GM12878 (cell line): ENCODE measurements around the gene HES7. TPM values are rescaled to one million over a fixed set of nuclear protein-coding genes. Genes with fewer than 3 reads are reported as not detected.

Experiments
- ATF3 ChIP-seq: IDR thresholded peaks from 2 replicates; pipeline ENCODE4 v1.6.1; 2011; ENCODE audit warnings: low read depth, mild to moderate bottlenecking, low read length, moderate library complexity, borderline replicate concordance; ENCODE audit errors: extremely low read depth
- BMI1 ChIP-seq: fragments of 450-650 bp; IDR thresholded peaks from 2 replicates; pipeline ENCODE4 v1.6.1; 2016; ENCODE audit warnings: mild to moderate bottlenecking, moderate library complexity, borderline replicate concordance
- E2F8 ChIP-seq: fragments of 450-650 bp; IDR thresholded peaks from 2 replicates; pipeline ENCODE4 v1.6.1; 2018; ENCODE audit warnings: mild to moderate bottlenecking, low read depth, moderate library complexity; ENCODE audit not compliant: partially characterized antibody
- EGR1 ChIP-seq, 2 experiments: IDR thresholded peaks; 1 replicate in 1 of 2; 2 replicates in 1 of 2; pipeline ENCODE4 v1.6.1; 2011 to 2012; ENCODE audit warnings: low read depth in 2 of 2, low read length in 2 of 2, borderline replicate concordance in 1 of 2, mild to moderate bottlenecking in 1 of 2, moderate library complexity in 1 of 2
- ETV6 ChIP-seq, 2 experiments: fragments of 450-650 bp in 1 of 2; IDR thresholded peaks in 1 of 2; conservative IDR thresholded peaks in 1 of 2; 2 replicates each; pipeline ENCODE4 v1.6.1; 2014; ENCODE audit warnings: antibody characterized with exemption in 1 of 2, borderline replicate concordance in 1 of 2, low read depth in 1 of 2, mild to moderate bottlenecking in 1 of 2, moderate library complexity in 1 of 2
- EZH2 ChIP-seq: IDR thresholded peaks from 2 replicates; pipeline ENCODE4 v1.6.1; 2012; ENCODE audit warnings: low read depth, mild to moderate bottlenecking, control low read depth, inconsistent platforms, low read length, borderline replicate concordance; ENCODE audit not compliant: control insufficient read depth
- GATAD2B ChIP-seq: fragments of 450-650 bp; conservative IDR thresholded peaks from 2 replicates; pipeline ENCODE4 v1.6.1; 2017; ENCODE audit warnings: low read depth, mild to moderate bottlenecking, moderate library complexity
- IKZF1 ChIP-seq: fragments of 450-650 bp; conservative IDR thresholded peaks from 2 replicates; pipeline ENCODE4 v1.6.1; 2017; ENCODE audit warnings: antibody characterized with exemption, mild to moderate bottlenecking
- IRF4 ChIP-seq: IDR thresholded peaks from 2 replicates; pipeline ENCODE4 v1.6.1; 2011; ENCODE audit warnings: low read depth, low read length
- KAT2A ChIP-seq: conservative IDR thresholded peaks from 2 replicates; pipeline ENCODE4 v1.6.1; 2011; ENCODE audit warnings: low read depth, low read length; ENCODE audit not compliant: control insufficient read depth
- MEF2A ChIP-seq: IDR thresholded peaks from 2 replicates; pipeline ENCODE4 v1.6.1; 2011; ENCODE audit warnings: low read depth, mild to moderate bottlenecking, low read length, moderate library complexity; ENCODE audit not compliant: insufficient read depth
- MTA3 ChIP-seq: IDR thresholded peaks from 2 replicates; pipeline ENCODE4 v1.6.1; 2012; ENCODE audit warnings: low read length, inconsistent platforms, borderline replicate concordance
- NFIC ChIP-seq: IDR thresholded peaks from 2 replicates; pipeline ENCODE4 v1.6.1; 2012; ENCODE audit warnings: low read depth, mild to moderate bottlenecking, inconsistent platforms, low read length, moderate library complexity
- NRF1 ChIP-seq: conservative IDR thresholded peaks from 2 replicates; pipeline ENCODE4 v1.6.1; 2011; ENCODE audit warnings: mild to moderate bottlenecking, low read depth, low read length, improper control_type of control experiment
- PKNOX1 ChIP-seq: fragments of 450-650 bp; IDR thresholded peaks from 2 replicates; pipeline ENCODE4 v1.6.1; 2016; ENCODE audit warnings: mild to moderate bottlenecking
- PML ChIP-seq: IDR thresholded peaks from 2 replicates; pipeline ENCODE4 v1.6.1; 2012; ENCODE audit warnings: low read length, inconsistent platforms
- RBBP5 ChIP-seq: fragments of 200-600 bp; sonication (generic); conservative IDR thresholded peaks from 2 replicates; pipeline ENCODE4 v1.6.1; 2016
- TBL1XR1 ChIP-seq: IDR thresholded peaks from 2 replicates; pipeline ENCODE4 v1.6.1; 2012; ENCODE audit warnings: low read depth, low read length, improper control_type of control experiment
- TCF7 ChIP-seq: IDR thresholded peaks from 2 replicates; pipeline ENCODE4 v1.6.1; 2014; ENCODE audit warnings: antibody characterized with exemption, borderline replicate concordance
- ZNF24 ChIP-seq: fragments of 450-650 bp; IDR thresholded peaks from 2 replicates; pipeline ENCODE4 v1.6.1; 2017; ENCODE audit warnings: antibody characterized with exemption, mild to moderate bottlenecking
- polyA plus RNA-seq, 11 experiments: library from polyadenylated mRNA; depleted of rRNA in 4 of 11; unstranded in 6 of 11; stranded (reverse) in 5 of 11; fragments of >200 nt; fragmentation: Nextera tagmentation in 4 of 11; fragmentation: Illumina TruSeq in 1 of 11; extraction: Ambion mirVana in 4 of 11; extraction: Trizol in 1 of 11; gene quantifications; 1 replicate in 1 of 11; 2 replicates in 10 of 11; pipeline versions ENCODE4 v1.2.1 to v1.2.3, GENCODE V29; 2011 to 2016; ENCODE audit warnings: inconsistent platforms in 2 of 11, missing spikeins in 2 of 11, low read depth in 1 of 11
- total RNA-seq, 4 experiments: library from RNA; depleted of rRNA in 3 of 4; stranded (reverse); fragments of >200 nt in 3 of 4; fragmentation: Illumina TruSeq in 1 of 4; extraction: Trizol in 1 of 4; gene quantifications; 2 replicates each; pipeline versions ENCODE4 v1.2.1 to v1.2.3, GENCODE V29; 2013 to 2021
- TF ChIP-seq, protein P1 (sequence below): IDR thresholded peaks from 2 replicates; pipeline ENCODE4 v1.6.1; 2012; ENCODE audit warnings: improper control_type of control experiment, low read depth, low read length; ENCODE audit not compliant: insufficient replicate concordance

The HES7 gene
- total and polyA plus RNA-seq, 10 of the 15 experiments (the other 5 are each of a cell fraction or from before 2014, with no cell fraction given): 0.07 to 1.3 (median 0.63) TPM; not detected in 4

GRCh38 chr17:8152112-8152775 is 28.3 kb upstream of the HES7 start, which contains the start of gene PER1 (continued):
- TF ChIP-seq E2F8 (no peak), MEF2A (0 out of 2 replicates have a peak, but pooled peaks have one; percentile 20), PKNOX1 (no peak), EGR1 (IDR thresholded peaks at IDR 0.05; ENCODE audit: borderline replicate concordance in 1 of 2, low read depth in 2 of 2, low read length in 2 of 2) (no peak), RBBP5 (no peak), MTA3 (no peak), ZNF24 (no peak), BMI1 (no peak), ATF3 (0 out of 2 replicates have a peak, but pooled peaks have one; percentile 2), EZH2 (no peak), TBL1XR1 (no peak), TCF7 (no peak), NFIC (no peak), PML (no peak), NRF1 (no peak), ETV6 (conservative IDR thresholded peaks at IDR 0.05 in 1 of 2, IDR thresholded peaks at IDR 0.05 in 1 of 2; ENCODE audit: borderline replicate concordance in 1 of 2, low read depth in 1 of 2) (no peak), IRF4 (no peak), GATAD2B (0 out of 2 replicates have a peak, but pooled peaks have one; percentile 7), IKZF1 (peak; percentile 35; the same call in 1 of the 2 replicates), KAT2A (no peak)
- TF ChIP-seq, protein P1, sequence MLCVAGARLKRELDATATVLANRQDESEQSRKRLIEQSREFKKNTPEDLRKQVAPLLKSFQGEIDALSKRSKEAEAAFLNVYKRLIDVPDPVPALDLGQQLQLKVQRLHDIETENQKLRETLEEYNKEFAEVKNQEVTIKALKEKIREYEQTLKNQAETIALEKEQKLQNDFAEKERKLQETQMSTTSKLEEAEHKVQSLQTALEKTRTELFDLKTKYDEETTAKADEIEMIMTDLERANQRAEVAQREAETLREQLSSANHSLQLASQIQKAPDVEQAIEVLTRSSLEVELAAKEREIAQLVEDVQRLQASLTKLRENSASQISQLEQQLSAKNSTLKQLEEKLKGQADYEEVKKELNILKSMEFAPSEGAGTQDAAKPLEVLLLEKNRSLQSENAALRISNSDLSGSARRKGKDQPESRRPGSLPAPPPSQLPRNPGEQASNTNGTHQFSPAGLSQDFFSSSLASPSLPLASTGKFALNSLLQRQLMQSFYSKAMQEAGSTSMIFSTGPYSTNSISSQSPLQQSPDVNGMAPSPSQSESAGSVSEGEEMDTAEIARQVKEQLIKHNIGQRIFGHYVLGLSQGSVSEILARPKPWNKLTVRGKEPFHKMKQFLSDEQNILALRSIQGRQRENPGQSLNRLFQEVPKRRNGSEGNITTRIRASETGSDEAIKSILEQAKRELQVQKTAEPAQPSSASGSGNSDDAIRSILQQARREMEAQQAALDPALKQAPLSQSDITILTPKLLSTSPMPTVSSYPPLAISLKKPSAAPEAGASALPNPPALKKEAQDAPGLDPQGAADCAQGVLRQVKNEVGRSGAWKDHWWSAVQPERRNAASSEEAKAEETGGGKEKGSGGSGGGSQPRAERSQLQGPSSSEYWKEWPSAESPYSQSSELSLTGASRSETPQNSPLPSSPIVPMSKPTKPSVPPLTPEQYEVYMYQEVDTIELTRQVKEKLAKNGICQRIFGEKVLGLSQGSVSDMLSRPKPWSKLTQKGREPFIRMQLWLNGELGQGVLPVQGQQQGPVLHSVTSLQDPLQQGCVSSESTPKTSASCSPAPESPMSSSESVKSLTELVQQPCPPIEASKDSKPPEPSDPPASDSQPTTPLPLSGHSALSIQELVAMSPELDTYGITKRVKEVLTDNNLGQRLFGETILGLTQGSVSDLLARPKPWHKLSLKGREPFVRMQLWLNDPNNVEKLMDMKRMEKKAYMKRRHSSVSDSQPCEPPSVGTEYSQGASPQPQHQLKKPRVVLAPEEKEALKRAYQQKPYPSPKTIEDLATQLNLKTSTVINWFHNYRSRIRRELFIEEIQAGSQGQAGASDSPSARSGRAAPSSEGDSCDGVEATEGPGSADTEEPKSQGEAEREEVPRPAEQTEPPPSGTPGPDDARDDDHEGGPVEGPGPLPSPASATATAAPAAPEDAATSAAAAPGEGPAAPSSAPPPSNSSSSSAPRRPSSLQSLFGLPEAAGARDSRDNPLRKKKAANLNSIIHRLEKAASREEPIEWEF: no peak
